HepG2 (cell line): ENCODE measurements around the gene EIF4E. TPM values are rescaled to one million over a fixed set of nuclear protein-coding genes. Genes with fewer than 3 reads are reported as not detected.

Source experiments
- BCL6 ChIP-seq: IDR thresholded peaks from 2 replicates; pipeline ENCODE4 v1.6.1; 2016; ENCODE audit warnings: missing genetic modification reagents, missing compliant biosample characterization
- CEBPG ChIP-seq: IDR thresholded peaks from 2 replicates; pipeline ENCODE4 v1.6.1; 2016
- FOSL2 ChIP-seq: sonication (generic); formaldehyde crosslinking; IDR thresholded peaks from 2 replicates; pipeline ENCODE4 v1.4.0; 2020; ENCODE audit warnings: missing genetic modification reagents
- GMEB2 ChIP-seq: IDR thresholded peaks from 2 replicates; pipeline ENCODE4 v1.6.1; 2016; ENCODE audit warnings: missing biosample characterization, missing genetic modification reagents, low read depth
- IRX3 ChIP-seq: sonication (generic); formaldehyde crosslinking; IDR thresholded peaks from 2 replicates; pipeline ENCODE4 v1.8.1; 2023; ENCODE audit warnings: mild to moderate bottlenecking, low read depth, missing genetic modification reagents, borderline replicate concordance
- KMT2A ChIP-seq: sonication (generic); formaldehyde crosslinking; IDR thresholded peaks from 2 replicates; pipeline ENCODE4 v1.4.0; 2020; ENCODE audit warnings: missing genetic modification reagents
- MXI1 ChIP-seq: IDR thresholded peaks from 3 replicates; pipeline ENCODE4 v1.6.1; 2012; ENCODE audit warnings: low read depth, low read length, inconsistent platforms, borderline replicate concordance
- MYC ChIP-seq: sonication (generic); formaldehyde crosslinking; IDR thresholded peaks from 2 replicates; pipeline ENCODE4 v1.9.0; 2021; ENCODE audit warnings: missing genetic modification reagents, borderline replicate concordance
- NFKBIZ ChIP-seq: IDR thresholded peaks from 2 replicates; pipeline ENCODE4 v1.6.1; 2018; ENCODE audit warnings: missing genetic modification reagents, missing compliant biosample characterization
- NR2F2 ChIP-seq: IDR thresholded peaks from 2 replicates; pipeline ENCODE4 v1.6.1; 2012; ENCODE audit warnings: low read depth, inconsistent platforms, borderline replicate concordance
- RBM39 ChIP-seq: fragments of 200-400 bp; formaldehyde crosslinking; IDR thresholded peaks from one replicate; pipeline ENCODE4 v1.6.1; 2018; ENCODE audit warnings: antibody characterized with exemption, mild to moderate bottlenecking, low read depth, low read length; ENCODE audit not compliant: poor library complexity, severe bottlenecking
- STAG1 ChIP-seq: sonication (generic); formaldehyde crosslinking; IDR thresholded peaks from 2 replicates; pipeline ENCODE4 v1.4.0; 2020; ENCODE audit warnings: missing genetic modification reagents
- TSC22D2 ChIP-seq: sonication (generic); formaldehyde crosslinking; IDR thresholded peaks from 2 replicates; pipeline ENCODE4 v1.5.1; 2020; ENCODE audit warnings: missing genetic modification reagents, mild to moderate bottlenecking, borderline replicate concordance
- ZBTB42 ChIP-seq: sonication (generic); formaldehyde crosslinking; IDR thresholded peaks from 2 replicates; pipeline ENCODE4 v1.5.0; 2020; ENCODE audit warnings: mild to moderate bottlenecking, missing genetic modification reagents
- ZNF207 ChIP-seq: fragments of 450-650 bp; IDR thresholded peaks from 2 replicates; pipeline ENCODE4 v1.6.1; 2016; ENCODE audit warnings: antibody characterized with exemption, borderline replicate concordance
- ZNF230 ChIP-seq: sonication (generic); formaldehyde crosslinking; IDR thresholded peaks from 2 replicates; pipeline ENCODE4 v1.4.0; 2020; ENCODE audit warnings: mild to moderate bottlenecking, missing genetic modification reagents
- ZNF329 ChIP-seq: sonication (generic); formaldehyde crosslinking; IDR thresholded peaks from 2 replicates; pipeline ENCODE4 v1.9.0; 2021; ENCODE audit warnings: low read depth, mild to moderate bottlenecking, missing genetic modification reagents
- ZNF337 ChIP-seq: sonication (generic); formaldehyde crosslinking; IDR thresholded peaks from 2 replicates; pipeline ENCODE4 v1.5.1; 2020; ENCODE audit warnings: missing genetic modification reagents, low read depth, mild to moderate bottlenecking, borderline replicate concordance
- ZNF34 ChIP-seq: sonication (generic); formaldehyde crosslinking; IDR thresholded peaks from 2 replicates; pipeline ENCODE4 v1.4.0; 2020; ENCODE audit warnings: mild to moderate bottlenecking, missing genetic modification reagents, borderline replicate concordance
- ZNF550 ChIP-seq: sonication (generic); formaldehyde crosslinking; IDR thresholded peaks from 2 replicates; pipeline ENCODE4 v1.4.0; 2020; ENCODE audit warnings: mild to moderate bottlenecking, missing genetic modification reagents, borderline replicate concordance
- polyA plus RNA-seq, 8 experiments: library from polyadenylated mRNA; depleted of rRNA in 3 of 8; stranded (reverse) in 7 of 8; unstranded in 1 of 8; fragments of >200 nt; fragmentation: Illumina TruSeq in 4 of 8; extraction: Trizol in 4 of 8; gene quantifications; 2 replicates each; pipeline versions ENCODE4 v1.2.1 to v1.2.3, GENCODE V29; 2011 to 2016; ENCODE audit warnings: low read depth in 4 of 8, missing spikeins in 1 of 8, mixed read lengths in 1 of 8; ENCODE audit not compliant: insufficient read depth in 1 of 8
- total RNA-seq, 5 experiments: library from RNA; depleted of rRNA; stranded (reverse); fragments of >200 nt; fragmentation: Illumina TruSeq; extraction: Trizol; gene quantifications; 2 replicates each; pipeline ENCODE4 v1.2.3, GENCODE V29; 2016; ENCODE audit warnings: low read depth in 1 of 5
- TF ChIP-seq, protein P1 (sequence below): sonication (generic); formaldehyde crosslinking; IDR thresholded peaks from 2 replicates; pipeline ENCODE4 v1.8.0; 2022; ENCODE audit warnings: missing genetic modification reagents, mild to moderate bottlenecking, borderline replicate concordance
- TF ChIP-seq, protein P2 (sequence below): sonication (generic); formaldehyde crosslinking; IDR thresholded peaks from 2 replicates; pipeline ENCODE4 v1.5.1; 2020; ENCODE audit warnings: missing genetic modification reagents, mild to moderate bottlenecking, borderline replicate concordance

The EIF4E gene
- total and polyA plus RNA-seq, 2 of the 13 experiments (the other 11 are each of a cell fraction or from before 2014, with no cell fraction given) = 50.8 to 194 TPM

DNA sequence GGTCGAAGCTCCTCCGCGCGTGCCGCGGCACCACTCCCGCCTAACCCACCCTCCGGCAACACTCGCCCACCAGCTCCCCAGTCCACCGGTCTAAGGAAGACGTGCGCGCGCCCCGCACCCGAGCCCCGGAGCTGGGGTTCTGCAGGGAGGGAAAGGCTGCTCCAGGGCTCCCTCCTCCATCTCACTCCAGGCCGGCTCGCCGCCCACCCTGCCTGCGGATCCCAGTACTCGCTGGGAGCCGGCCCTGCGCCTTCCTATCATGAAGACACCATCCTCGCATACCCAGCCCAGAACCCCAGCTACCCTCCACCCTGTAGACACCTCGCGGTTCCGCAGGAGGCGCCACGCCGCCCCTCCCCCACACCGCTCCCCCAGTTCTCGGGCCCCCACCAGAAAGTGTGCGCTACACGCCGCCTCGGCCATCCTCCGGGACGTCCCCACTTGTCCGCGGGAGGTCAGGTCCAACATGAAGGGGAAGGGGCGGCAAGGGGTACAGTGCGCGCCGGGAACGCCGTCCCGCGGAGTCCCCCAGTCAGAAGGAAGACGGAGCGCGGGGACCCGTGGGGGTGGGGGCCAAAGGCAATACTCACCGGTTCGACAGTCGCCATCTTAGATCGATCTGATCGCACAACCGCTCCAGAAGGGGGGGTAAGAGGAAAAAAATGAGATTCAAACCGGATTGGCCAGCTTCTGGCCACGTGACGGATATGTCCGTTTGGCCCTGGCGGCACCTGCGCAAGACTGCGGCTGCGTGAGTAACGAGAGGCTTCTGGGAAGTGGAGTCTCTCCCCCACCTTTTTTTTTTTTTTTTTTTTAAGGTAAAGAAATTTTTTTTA lies at the start of gene EIF4E (continued):
- TF ChIP-seq ZBTB42 (CRISPR knock-in tag) (peak; percentile 55; the same call in 1 of the 2 replicates), ZNF207 (no peak), CEBPG (CRISPR knock-in tag) (0 out of 2 replicates have a peak, but pooled peaks have one; percentile 2), BCL6 (CRISPR knock-in tag) (no peak), IRX3 (CRISPR knock-in tag) (peak; percentile 49), FOSL2 (CRISPR knock-in tag) (no peak; the same call in 1 of the 2 replicates), GMEB2 (CRISPR knock-in tag) (no peak), KMT2A (CRISPR knock-in tag) (peak; percentile 53; the same call in 1 of the 2 replicates), NFKBIZ (no peak), ZNF329 (peak; percentile 55; the same call in 1 of the 2 replicates), NR2F2 (no peak), ZNF230 (CRISPR knock-in tag) (no peak), TSC22D2 (CRISPR knock-in tag) (no peak), ZNF550 (CRISPR knock-in tag) (no peak), STAG1 (no peak), ZNF34 (CRISPR knock-in tag) (0 out of 2 replicates have a peak, but pooled peaks have one; percentile 17), ZNF337 (no peak), MXI1 (no peak), RBM39 (peak; percentile 50), MYC (CRISPR knock-in tag) (peak; percentile 54; the same call in 1 of the 2 replicates)
- TF ChIP-seq, protein P1, sequence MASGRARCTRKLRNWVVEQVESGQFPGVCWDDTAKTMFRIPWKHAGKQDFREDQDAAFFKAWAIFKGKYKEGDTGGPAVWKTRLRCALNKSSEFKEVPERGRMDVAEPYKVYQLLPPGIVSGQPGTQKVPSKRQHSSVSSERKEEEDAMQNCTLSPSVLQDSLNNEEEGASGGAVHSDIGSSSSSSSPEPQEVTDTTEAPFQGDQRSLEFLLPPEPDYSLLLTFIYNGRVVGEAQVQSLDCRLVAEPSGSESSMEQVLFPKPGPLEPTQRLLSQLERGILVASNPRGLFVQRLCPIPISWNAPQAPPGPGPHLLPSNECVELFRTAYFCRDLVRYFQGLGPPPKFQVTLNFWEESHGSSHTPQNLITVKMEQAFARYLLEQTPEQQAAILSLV = peak; percentile 85; the same call in 1 of the 2 replicates
- TF ChIP-seq, protein P2, sequence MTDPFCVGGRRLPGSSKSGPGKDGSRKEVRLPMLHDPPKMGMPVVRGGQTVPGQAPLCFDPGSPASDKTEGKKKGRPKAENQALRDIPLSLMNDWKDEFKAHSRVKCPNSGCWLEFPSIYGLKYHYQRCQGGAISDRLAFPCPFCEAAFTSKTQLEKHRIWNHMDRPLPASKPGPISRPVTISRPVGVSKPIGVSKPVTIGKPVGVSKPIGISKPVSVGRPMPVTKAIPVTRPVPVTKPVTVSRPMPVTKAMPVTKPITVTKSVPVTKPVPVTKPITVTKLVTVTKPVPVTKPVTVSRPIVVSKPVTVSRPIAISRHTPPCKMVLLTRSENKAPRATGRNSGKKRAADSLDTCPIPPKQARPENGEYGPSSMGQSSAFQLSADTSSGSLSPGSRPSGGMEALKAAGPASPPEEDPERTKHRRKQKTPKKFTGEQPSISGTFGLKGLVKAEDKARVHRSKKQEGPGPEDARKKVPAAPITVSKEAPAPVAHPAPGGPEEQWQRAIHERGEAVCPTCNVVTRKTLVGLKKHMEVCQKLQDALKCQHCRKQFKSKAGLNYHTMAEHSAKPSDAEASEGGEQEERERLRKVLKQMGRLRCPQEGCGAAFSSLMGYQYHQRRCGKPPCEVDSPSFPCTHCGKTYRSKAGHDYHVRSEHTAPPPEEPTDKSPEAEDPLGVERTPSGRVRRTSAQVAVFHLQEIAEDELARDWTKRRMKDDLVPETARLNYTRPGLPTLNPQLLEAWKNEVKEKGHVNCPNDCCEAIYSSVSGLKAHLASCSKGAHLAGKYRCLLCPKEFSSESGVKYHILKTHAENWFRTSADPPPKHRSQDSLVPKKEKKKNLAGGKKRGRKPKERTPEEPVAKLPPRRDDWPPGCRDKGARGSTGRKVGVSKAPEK = no peak; the same call in 1 of the 2 replicates
